HuH-7.5 (cell line): ENCODE results near the gene ZNF548.

Experiments
- DNase-seq: peaks from one replicate; pipeline ENCODE4 v3.0.0; 2011; ENCODE audit warnings: low spot score

ZNF548 gene

GRCh38 chr19:57398868-57399267, 9.2 kb downstream of the ZNF548 start:
- DNase-seq: no peak

GRCh38 chr19:57403737-57404563, 14.3 kb downstream of the ZNF548 start:
- DNase-seq: no peak

- DNase-seq: peak; percentile 51
Measured at GRCh38 chr19:57406516-57407123, 17.0 kb downstream of the ZNF548 start.

GRCh38 chr19:57410877-57411671, 21.4 kb downstream of the ZNF548 start, which contains the start of gene ZNF17:
ZNF17 (plus strand) TSS chr19:57411161; CDS start chr19:57413616, 2,455 bp downstream.
- DNase-seq: peak; percentile 89

- no peak for DNase-seq
Measured at GRCh38 chr19:57419439-57419838, 29.8 kb downstream of the ZNF548 start.

- DNase-seq: no peak
Measured at GRCh38 chr19:57421037-57421436, 31.4 kb downstream of the ZNF548 start.

GRCh38 chr19:57434386-57435061, 44.9 kb downstream of the ZNF548 start:
- DNase-seq: no peak

- DNase-seq: peak; percentile 89
Measured at GRCh38 chr19:57435062-57435978, 45.7 kb downstream of the ZNF548 start, which contains the start of gene ZNF749. ZNF749 (plus strand) TSS chr19:57435325; CDS start chr19:57435579, 254 bp downstream.

- DNase-seq: no peak
Measured at GRCh38 chr19:57436417-57436816, 46.8 kb downstream of the ZNF548 start.

GRCh38 chr19:57437931-57438330, 48.3 kb downstream of the ZNF548 start:
- no peak for DNase-seq

- DNase-seq: no peak
Measured at GRCh38 chr19:57438925-57439324, 49.3 kb downstream of the ZNF548 start.

GRCh38 chr19:57441979-57442752, 52.5 kb downstream of the ZNF548 start:
- no peak for DNase-seq

- no peak for DNase-seq
Measured at GRCh38 chr19:57443121-57443696, 53.6 kb downstream of the ZNF548 start.

GRCh38 chr19:57452307-57452706, 62.7 kb downstream of the ZNF548 start:
- no peak for DNase-seq
